22Rv1 (cell line): ENCODE measurements around the gene SBF2.

ENCODE experiments used
- ZFX ChIP-seq: fragments of 450-650 bp; IDR thresholded peaks from 2 replicates; pipeline ENCODE4 v1.6.1; 2017; ENCODE audit warnings: antibody characterized with exemption, borderline replicate concordance
- TF ChIP-seq, protein P1 (sequence below): fragments of 450-650 bp; IDR thresholded peaks from 2 replicates; pipeline ENCODE4 v1.5.1; 2017; ENCODE audit warnings: mild to moderate bottlenecking

DNA sequence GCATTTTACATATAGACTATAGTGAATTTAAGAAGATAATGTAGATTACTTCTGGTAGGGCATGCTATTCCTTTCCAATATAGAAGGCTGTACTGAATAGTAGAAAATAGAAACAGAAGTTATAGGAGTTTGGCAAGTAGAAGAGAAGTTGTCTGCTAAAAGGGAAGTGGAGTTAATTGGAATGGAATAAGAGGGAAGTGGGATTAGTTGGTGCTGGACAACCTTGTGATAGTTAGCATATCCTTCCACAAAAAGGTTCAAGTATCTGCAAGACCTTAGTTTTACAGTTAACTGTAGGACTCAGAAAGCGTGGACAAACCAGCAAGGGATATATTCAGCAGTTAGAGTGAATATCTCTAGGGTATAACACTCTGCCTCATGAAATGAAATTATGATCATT lies 444.6 kb downstream of the SBF2 start:
- TF ChIP-seq, protein P1, sequence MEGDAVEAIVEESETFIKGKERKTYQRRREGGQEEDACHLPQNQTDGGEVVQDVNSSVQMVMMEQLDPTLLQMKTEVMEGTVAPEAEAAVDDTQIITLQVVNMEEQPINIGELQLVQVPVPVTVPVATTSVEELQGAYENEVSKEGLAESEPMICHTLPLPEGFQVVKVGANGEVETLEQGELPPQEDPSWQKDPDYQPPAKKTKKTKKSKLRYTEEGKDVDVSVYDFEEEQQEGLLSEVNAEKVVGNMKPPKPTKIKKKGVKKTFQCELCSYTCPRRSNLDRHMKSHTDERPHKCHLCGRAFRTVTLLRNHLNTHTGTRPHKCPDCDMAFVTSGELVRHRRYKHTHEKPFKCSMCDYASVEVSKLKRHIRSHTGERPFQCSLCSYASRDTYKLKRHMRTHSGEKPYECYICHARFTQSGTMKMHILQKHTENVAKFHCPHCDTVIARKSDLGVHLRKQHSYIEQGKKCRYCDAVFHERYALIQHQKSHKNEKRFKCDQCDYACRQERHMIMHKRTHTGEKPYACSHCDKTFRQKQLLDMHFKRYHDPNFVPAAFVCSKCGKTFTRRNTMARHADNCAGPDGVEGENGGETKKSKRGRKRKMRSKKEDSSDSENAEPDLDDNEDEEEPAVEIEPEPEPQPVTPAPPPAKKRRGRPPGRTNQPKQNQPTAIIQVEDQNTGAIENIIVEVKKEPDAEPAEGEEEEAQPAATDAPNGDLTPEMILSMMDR, result no peak
- TF ChIP-seq ZFX, result no peak
